BJ (cell line): ENCODE data around the gene SMARCA2. TPM values are rescaled to one million over a fixed set of nuclear protein-coding genes. Genes with fewer than 3 reads are reported as not detected.

Source experiments
- CTCF ChIA-PET: fragments of 350-600 bp; formaldehyde crosslinking; extraction: SDS; loops from one replicate; lab custom pipeline; 2021; ENCODE audit warnings: antibody characterized with exemption, inconsistent platforms; lab: Yijun Ruan, JAX
- POLR2A ChIA-PET: fragments of 300-600 bp; sonication (Branson Sonifier 250); formaldehyde crosslinking; extraction: SDS; loops from one replicate; lab custom pipeline; 2021; ENCODE audit warnings: antibody characterized with exemption; lab: Charles Lee
- DNase-seq: peaks from one replicate; pipeline ENCODE4 v3.0.0-alpha.2; 2011; ENCODE audit warnings: low read depth
- H3K27me3 ChIP-seq: 2 replicates; pipeline ENCODE4 v1.6.0; 2011; ENCODE audit warnings: low read length; ENCODE audit not compliant: control insufficient read depth, insufficient read depth
- H3K36me3 ChIP-seq: 2 replicates; pipeline ENCODE4 v1.5.1; 2011; ENCODE audit warnings: low read length; ENCODE audit not compliant: control insufficient read depth, insufficient read depth
- H3K4me3 ChIP-seq: 2 replicates; pipeline ENCODE4 v1.5.1; 2011; ENCODE audit warnings: low read depth, mild to moderate bottlenecking, control low read depth, low read length
- CTCF ChIP-seq: IDR thresholded peaks from 2 replicates; pipeline ENCODE4 v1.5.1; 2011; ENCODE audit warnings: low read depth, mild to moderate bottlenecking, control low read depth, inconsistent platforms, low read length, moderate library complexity; ENCODE audit not compliant: insufficient read depth
- polyA plus RNA-seq: library from polyadenylated mRNA; depleted of rRNA; stranded (reverse); fragments of >200 nt; gene quantifications from 2 replicates; pipeline ENCODE4 v1.2.3, GENCODE V29; 2011

SMARCA2 gene
- polyA plus RNA-seq, 1 experiment: 67.4 TPM

GRCh38 chr9:2216591-2216990 is 201.4 kb downstream of the SMARCA2 start:
- POLR2A ChIA-PET: no interaction called here

GRCh38 chr9:2217540-2217939 is 202.4 kb downstream of the SMARCA2 start:
- POLR2A ChIA-PET: no interaction called here
- H3K4me3 ChIP-seq: no peak overlapping the region
- DNase-seq: no peak
- CTCF ChIA-PET: no interaction called here
- no peak for TF ChIP-seq CTCF
- no peaks in the 10 kb centered on the region for H3K27me3 ChIP-seq
- no peaks in the 10 kb centered on the region for H3K36me3 ChIP-seq

More at GRCh38 chr9:2216591-2216990, 201.4 kb downstream of the SMARCA2 start:
- CTCF ChIA-PET: no interaction called here
- Histone ChIP-seq H3K27me3 (no peaks in the 10 kb centered on the region), H3K4me3 (no peak overlapping the region), H3K36me3 (no peaks in the 10 kb centered on the region)
- TF ChIP-seq CTCF: no peak
- DNase-seq: no peak

GRCh38 chr9:2220036-2220435 is 204.9 kb downstream of the SMARCA2 start:
- CTCF ChIA-PET: no interaction called here

GRCh38 chr9:2227144-2227867 is 212.2 kb downstream of the SMARCA2 start:
- Histone ChIP-seq H3K36me3 (no peaks in the 10 kb centered on the region), H3K4me3 (no peak overlapping the region), H3K27me3 (peaks cover 1% of the 10 kb centered on the region; the same call in 1 of the 2 replicates)
- DNase-seq: no peak
- ChIA-PET POLR2A (no interaction called here), CTCF (interaction anchor here (0.7 kb wide), 1 partner anchor 8 kb away, joined by 4 read pairs; no protein-coding TSS in a partner anchor)
- TF ChIP-seq CTCF: no peak

More at GRCh38 chr9:2220036-2220435, 204.9 kb downstream of the SMARCA2 start:
- no peak for TF ChIP-seq CTCF
- H3K27me3 ChIP-seq: no peaks in the 10 kb centered on the region
- DNase-seq: no peak
- no peaks in the 10 kb centered on the region for H3K36me3 ChIP-seq
- POLR2A ChIA-PET: no interaction called here
- H3K4me3 ChIP-seq: no peak overlapping the region

GRCh38 chr9:2228132-2228531 is 213.0 kb downstream of the SMARCA2 start:
- Histone ChIP-seq H3K4me3 (no peak overlapping the region), H3K27me3 (peaks cover 1% of the 10 kb centered on the region; the same call in 1 of the 2 replicates), H3K36me3 (no peaks in the 10 kb centered on the region)
- ChIA-PET CTCF (interaction anchor here (1.3 to 2.6 kb wide), 2 partner anchors 175 to 500 kb away, joined by 3 to 8 read pairs; no protein-coding TSS in a partner anchor), POLR2A (no interaction called here)
- no peak for DNase-seq
- TF ChIP-seq CTCF: peak; percentile 42
